Stimulated activated CD4-positive, alpha-beta T cell treated with anti-CD3 and anti-CD28 coated beads, Interleukin-15, amount 100 ng/mL, for 48 hours (primary cell): ENCODE measurements around the gene FAM135A.
"Not testable (repeated sequence)": the region's sequence is repeated elsewhere in the genome, so short reads cannot be mapped to it uniquely, and the experiment has no call there.

Source experiments
- DNase-seq, 2 donors: peaks; one replicate each; pipeline ENCODE4 v3.0.0-alpha.2; 2020; ENCODE audit warnings: low read depth in 2 of 2

The FAM135A gene

DNA sequence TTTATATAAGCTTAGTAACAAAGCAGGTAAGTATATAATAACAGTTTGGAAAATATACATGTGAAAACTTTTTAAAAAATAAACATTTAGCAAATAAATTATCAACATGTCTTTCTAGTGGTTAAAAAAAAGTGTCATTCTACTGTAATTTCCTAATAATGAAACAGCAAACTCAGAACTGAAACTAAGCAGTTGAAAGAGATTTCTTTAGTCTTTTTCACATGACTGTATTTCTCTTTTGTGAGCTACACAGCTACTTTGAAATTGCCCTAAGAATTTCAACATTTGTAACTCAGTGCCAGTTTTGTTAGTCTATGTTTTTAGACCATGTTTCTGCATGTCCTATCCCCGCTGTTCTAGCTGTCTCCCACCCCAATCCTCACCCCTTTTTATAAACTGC lies 125.1 kb downstream of the FAM135A start:
- no peak for DNase-seq

DNA sequence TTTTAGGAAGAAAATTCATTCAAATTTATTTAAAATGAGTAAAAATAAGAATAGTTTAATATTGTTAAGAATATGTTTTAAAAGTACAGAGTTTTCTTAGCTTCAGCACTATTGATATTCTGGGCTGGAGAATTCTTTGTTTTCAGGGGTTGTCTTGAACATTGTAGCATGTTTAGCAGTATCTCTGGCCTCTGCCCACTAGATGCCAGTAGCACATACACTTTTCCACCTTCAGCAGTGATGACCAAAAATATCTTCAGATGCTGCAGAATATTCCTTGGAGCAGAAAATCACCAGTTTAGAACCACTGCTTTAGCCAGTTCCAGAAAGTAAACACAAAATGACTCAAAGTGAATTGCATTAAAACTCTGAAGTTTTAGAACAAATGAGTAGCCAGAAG lies 134.0 kb downstream of the FAM135A start:
- no peak for DNase-seq

DNA sequence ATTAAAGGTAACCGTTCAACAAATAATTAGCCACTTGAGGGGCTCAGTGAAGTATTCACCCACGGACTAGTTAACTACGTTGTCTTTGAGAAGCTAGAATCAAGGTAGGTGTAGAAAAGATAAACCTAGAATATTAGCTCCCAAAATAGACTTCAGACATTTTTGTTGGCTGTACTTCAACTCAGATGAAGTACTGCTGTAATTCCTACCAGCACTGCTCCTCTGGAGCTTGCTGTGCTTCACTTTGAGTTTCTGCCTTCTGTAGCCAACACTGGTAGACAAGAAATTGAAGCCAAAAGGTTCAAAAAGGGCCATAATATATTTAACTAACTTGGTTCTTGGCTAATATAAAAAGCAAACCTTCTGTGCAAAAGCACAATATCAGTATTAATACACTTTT lies 134.6 kb downstream of the FAM135A start:
- DNase-seq, result no peak

DNA sequence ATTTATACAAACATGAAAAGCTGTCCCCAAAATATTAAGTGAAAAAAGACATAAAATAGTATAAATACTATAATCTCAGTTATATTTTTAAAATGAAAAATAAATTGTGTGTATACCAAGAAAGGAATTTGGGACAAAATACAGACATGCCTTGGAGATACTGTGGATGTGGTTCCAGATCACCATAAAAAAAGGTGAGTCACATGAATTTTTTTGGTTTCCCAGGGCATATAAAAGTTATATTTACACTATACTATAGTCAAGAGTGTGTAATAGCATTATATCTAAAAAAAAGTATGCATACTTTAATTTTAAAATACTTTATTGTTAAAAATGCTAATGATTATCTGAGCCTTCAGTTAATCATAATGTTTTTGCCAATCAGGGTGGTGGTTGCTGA lies 136.0 kb downstream of the FAM135A start:
- DNase-seq, result no peak

DNA sequence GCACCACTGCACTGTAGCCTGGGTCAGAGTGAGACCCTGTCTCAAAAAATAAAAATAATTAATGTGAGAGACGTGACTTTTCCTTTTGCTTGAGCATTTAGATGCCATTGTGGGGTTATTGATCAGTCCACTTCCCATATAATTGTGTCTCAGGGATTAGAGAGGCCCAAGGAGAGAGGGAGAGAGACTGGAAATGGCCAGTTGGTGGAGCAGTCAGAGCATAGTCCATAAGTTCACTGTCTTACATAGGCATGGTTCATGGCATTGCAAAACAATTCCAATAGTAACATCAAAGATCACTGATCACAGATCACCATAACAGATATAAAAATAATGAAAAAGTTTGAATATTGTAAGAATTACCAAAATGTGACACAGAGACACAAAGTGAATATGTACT lies 138.3 kb downstream of the FAM135A start:
- DNase-seq, result no peak

DNA sequence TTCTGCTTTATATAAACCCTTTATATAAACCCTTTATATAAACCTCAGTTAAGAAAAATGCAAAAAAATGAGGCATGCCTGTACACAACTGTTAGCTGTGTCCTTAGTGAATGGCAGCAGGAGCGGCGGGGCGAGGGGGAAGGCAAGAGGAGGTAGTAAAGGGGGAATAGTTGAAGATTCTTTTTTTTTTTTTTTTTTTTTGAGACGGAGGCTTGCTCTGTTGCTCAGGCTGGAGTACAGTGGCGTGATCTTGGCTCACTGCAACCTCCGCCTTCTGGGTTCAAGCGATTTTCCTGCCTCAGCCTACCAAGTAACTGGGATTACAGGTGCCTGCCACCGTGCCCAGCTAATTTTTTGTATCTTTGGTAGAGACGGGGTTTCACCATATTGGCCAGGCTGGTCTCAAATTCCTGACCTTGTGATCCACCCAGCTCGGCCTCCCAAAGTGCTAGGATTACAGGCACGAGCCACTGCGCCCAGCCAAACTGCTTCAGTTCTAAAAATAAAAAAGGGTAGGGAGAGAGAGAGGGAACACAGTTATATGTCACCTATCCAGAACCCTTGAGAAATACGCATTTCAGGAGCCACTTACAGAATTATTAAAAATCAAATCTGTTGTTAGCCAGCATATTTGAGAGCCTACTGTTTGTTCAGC lies 139.1 kb downstream of the FAM135A start:
- DNase-seq, result not testable (repeated sequence)

DNA sequence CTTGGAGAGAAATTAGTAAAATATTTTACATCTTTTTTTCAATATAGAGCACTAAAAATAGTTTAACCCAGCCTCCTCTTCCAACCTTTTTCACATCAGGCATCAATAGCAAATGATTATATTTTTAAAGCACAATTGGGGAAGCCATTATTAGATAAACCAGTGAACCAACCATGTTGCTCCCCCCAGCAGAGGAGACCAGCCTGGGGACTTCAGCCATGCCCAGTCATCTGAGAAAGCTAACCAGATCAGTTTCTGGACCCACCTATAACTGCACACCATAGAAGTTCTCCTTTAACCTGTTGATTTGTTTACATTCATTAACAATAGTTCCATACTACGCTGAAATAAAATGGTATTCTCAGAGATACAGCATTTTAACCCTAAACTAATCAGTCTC lies 139.7 kb downstream of the FAM135A start:
- no peak for DNase-seq

DNA sequence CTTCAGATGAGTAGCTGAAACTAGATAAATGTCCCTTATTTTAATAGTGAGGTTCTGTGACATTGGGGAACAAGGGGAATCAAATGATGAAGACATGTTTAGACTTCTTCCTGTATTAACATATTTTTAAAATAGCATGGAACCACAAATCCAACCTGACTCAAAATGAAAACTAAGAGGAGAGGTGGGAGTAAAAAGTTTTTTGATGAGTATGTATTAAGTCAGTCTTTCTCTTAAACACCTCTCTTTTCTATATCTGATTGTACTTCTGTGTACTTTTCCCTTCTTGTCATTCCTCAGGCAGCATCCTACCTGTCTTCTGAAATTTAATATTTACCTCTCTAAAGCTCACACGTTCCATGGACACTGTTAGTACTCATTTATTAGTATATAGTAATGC lies 144.7 kb downstream of the FAM135A start:
- no peak for DNase-seq

DNA sequence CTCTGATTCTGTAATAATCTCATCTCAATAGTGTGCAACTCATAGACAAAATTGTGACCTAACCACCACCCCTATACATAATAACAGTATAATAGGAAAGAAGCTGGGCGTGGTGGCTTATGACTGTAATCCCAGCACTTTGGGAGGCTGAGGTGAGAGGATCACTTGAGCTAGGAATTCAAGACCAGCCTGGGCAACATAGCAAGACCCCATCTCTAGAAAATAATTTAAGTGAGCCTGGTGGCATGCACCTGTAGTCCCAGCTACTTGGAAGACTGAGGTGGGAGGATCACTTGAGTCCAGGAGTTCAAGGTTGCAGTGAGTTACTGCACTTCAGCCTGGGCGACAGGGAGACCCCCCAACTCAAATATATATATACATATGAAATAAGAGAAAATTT lies 149.1 kb downstream of the FAM135A start:
- not testable (repeated sequence) for DNase-seq

DNA sequence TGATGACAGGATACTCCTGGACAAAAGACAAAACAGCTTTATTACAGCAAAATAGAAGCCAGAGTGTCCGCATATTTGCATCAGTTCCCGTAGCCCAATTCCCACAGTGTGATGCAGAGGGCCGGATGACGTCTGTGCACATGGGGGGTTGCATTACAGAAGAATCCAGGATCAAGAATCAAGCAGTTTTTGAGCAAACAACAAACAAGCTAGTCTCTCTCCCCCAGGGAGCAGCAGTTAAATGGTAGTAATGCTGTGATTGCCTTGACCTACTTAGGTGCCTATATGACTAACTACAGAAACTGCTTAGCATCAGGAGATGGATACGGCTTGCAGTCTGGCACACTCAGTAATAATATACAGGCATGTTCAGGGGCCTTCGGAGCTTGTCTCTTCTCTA lies 150.2 kb downstream of the FAM135A start:
- DNase-seq, result no peak

DNA sequence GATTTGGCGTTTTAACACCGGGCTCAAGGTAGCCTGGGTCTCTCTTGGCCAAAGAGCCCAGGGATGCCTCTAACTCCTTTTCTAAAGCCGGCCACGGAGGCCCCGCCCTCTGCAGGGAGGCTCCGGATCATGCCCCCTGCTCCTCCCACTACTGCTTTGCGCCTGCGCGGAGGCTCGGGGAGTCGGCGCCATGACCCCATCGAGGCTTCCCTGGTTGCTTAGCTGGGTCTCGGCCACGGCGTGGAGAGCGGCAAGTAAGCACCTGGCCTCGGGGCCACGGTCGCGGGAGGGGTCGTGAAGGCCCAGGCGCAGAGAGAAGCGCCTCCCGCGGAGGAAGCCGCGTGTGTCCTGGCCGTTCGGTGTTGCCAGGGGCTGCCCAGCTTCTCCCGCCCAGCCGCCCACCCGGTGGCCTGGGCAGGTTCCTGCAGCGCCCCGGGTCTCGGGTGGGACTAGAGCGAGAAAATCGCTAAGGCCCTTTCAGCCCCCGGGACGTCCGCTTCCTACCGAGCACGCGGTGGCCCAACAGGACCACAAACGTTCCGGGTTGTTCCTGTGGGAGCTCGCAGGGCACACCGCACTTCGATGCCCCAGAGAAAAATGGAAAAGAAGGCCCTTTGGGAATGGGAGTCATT lies 153.6 kb downstream of the FAM135A start, which contains the start of gene SDHAF4:
TSS of gene SDHAF4 (plus strand) at position 180 of the 632 bp plus-strand sequence. CDS start at position 191, 11 bp downstream.
- DNase-seq, result peak; percentile 87 to 93

DNA sequence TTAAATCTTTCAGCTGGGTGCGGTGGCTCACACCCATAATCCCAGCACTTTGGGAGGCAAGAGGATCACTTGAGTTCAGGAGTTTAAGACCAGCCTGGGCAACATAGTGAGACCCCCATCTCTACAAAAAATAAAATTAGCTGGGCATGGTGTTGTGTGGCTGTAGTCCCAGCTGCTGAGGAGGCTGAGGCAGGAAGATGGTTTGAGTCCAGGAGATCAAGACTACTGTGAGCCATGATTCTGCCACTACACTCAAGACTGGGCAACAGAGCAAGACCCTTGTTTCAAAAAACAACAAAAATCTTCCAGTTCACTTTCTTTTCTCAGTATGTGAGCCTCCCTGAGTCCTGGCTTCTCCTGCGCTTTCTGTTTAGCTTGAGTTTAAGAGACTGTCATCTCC lies 161.3 kb downstream of the FAM135A start:
- DNase-seq, result no peak

DNA sequence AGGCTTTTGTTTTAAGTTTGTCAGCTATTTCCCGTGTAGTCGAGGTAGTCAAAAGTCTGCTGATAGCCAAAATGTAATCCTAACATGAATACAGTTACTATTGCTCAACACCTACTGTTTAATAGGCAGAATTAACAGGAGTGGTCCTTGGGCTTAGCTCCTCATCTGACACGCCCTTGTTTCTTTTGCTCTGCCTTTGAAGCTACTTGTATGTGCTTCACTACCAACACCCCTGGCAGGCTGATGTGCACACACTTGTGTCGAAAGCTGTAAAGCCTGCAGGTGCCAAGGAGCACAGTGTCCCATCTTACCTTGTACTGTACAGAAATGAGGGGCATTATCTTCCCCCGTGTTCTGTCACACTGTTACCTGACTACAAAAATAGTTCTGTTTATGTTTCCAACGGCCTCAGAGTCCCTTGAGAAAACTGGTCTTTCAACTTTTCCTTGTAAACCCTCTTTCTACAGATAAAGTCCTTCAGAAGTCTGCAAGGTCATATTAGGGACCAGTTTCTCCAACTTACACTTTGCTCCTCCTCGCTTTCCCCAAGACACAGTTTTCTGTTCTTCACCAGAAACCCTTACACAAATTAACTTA lies 162.7 kb downstream of the FAM135A start:
- DNase-seq, result no peak

DNA sequence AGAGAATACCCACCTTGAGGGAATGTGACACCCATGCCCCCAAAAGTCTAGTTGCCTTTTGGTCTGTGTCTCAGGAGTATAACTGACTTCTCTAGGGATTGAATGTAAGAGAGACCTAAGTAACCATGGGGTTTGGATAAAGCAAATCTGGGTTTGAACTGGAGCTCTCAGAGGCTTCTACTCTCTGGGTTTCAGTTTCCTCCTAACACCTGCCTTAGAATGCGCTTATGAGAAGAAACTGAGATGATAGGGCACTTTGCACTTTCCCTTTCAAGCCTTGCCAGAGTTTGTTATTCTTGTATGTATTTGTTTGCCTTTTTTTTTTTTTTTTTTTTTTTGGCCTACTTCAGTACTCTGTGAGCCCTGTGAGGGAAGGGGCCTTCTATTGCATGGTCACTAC lies 172.8 kb downstream of the FAM135A start:
- DNase-seq, result no peak

DNA sequence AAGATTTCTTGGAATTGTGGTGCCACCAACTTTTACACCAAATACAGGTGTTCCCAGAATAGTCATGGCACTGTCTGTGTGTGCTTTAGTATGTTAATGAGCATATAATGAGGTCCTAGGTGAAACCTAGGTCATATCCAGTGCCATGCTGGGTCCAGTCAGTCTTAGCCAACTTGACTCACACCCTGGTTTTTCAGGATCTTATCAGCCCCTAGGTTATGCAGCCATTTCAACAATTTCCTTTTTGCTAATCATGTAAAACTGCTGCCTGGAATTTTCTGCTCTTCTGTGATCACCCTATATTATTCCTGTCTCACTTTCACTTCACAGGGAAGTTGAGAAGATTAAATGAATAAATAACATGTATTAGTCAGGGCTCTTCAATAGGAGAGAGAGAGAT lies 177.1 kb downstream of the FAM135A start:
- DNase-seq, result no peak

DNA sequence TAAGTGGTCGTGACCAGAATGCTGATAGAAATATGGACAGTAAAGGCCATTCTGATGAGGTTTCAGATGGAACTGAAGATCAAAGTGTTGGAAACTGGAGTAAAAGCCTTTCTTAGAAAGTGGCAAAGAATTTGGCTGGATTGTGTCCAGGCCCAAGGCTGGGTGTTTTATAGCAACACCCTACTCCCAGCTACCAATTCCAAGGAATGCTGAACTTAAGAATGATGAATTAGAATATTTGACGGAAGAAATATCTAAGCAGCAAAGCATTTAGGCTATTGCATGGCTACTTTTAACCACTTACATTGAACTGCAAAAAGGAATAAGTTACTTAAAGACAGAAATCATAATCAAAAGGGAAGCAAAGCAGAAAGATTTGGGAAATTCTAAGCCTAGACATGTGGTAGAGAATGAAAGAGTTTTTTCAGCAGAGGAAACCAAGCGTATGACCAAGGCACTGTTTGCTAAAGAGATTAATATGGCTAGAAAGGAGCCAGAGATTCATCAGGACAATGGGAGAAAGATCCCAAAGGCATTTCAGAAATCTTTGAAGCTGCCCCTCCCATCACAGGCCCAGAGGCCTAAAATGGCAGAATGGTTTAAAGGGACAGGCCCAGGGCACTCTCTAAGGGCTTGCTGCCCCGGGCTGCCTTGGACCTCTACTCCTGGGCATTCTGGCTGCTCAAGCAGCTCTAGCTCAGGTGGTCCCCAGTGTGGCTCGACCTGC lies 179.2 kb downstream of the FAM135A start:
- no peak for DNase-seq

DNA sequence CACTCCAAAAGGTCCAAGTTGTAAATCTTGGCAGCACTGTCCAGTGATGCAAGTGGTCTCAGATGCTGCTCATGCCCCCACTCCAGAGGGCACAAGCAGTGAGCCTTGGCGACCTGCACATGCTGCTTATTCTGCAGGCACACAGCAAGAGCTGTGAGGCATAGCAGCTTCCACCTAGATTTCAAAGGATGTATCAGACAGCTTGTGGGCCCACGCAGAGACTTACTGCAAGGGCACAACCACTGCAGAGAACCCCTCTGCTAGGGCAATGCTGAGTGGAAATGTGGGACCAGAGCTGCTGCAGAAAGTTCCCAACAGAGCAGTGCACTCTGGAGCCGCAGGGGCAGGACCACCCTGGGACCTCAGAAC lies 179.8 kb downstream of the FAM135A start:
- no peak for DNase-seq

DNA sequence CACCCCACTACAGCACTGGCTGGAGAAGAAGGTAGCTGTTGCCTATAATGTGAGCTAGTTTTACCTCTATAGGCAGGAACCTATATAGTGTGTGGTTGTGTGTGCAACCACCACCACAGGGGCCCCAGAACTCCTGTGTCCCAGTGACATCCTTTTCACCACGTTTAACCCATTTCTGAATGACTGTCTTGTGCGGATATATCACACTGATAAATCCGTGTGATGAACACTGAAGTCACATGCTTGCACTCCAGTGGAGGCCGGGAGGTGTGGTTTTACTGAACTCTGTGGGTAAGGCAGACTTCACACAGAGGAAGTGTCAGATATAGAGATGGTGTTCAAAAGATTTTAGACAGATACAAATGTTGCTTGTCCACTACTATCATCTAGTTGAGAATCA lies 185.9 kb downstream of the FAM135A start:
- DNase-seq, result no peak

DNA sequence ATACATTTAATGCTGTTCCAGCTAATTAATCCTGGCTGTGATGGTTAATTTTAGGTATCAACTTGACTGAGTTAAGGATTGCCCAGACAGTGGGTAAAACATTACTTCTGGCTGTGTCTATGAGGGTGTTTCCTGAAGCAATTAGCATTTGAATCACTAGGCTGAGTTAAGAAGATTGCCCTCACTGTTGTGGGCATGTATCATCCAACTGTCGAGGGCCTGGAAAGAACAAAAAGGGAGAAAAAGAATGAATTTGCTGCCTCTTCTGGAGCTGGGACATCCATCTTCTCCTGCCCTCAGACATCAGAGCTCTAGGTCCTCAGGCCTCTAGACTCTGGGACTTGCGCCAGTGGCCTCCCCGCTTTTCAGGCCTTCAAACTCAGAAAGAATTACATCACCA lies 187.7 kb downstream of the FAM135A start:
- no peak for DNase-seq

DNA sequence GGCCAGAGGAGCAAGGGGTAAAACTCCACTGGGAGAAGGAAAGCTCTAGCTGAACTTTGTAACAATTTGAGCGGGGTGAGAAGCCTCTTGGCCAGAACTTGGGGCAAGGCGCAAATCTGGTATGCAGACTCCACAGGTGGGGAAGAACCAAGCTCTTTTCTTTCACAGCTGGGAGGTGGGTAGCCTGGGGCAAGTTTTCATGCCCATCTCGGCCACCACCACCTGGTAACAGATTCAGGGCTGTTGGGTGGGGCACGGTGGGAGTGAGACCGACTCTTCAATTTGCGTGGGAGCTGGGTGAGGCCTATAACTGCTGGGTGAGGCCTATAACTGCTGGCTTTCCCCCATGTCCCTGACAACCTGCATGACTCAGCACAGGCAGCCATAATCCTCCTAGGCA lies 190.9 kb downstream of the FAM135A start:
- no peak for DNase-seq

DNA sequence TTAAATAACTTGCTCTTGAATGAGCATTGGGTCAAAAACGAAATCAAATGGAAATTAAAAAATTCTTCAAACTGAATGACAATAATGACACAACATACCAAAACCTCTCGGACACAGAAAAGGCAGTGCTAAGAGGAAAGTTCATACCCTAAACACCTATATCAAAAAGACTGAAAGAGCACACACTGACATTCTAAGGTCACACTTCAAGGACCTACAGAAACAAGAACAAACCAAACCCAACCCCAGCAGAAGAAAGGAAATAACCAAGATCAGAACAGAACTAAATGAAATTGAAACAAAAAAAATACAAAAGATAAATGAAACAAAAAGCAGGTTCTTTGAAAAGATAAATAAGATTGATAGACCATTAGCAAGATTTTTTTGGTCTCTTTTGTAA lies 194.1 kb downstream of the FAM135A start:
- not testable (repeated sequence) for DNase-seq

DNA sequence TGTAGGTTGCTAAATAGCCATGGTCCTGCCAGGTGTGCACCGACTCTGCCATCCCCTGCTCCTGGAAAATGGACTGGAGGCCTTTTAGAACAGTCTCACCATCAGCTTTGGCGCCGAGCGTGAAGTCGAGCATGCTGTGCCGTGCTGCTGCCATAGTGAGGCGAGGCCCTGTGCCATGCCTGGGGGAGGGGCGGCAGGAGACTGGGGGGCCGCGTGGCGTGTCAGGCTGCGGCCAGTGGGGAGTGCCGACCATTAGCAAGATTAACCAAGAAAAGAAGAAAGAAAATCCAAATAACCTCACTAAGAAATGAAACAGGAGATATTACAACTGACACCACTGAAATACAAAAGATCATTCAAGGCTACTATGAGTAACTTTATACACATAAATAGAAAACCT lies 195.9 kb downstream of the FAM135A start:
- DNase-seq, result not testable (repeated sequence)
